B cell (primary cell): ENCODE measurements around the gene RPL41. TPM values are rescaled to one million over a fixed set of nuclear protein-coding genes. Genes with fewer than 3 reads are reported as not detected.

ENCODE experiments used
- ATAC-seq: fragments of 200-7000 bp; cut with Tn5 transposase; one replicate; pipeline ENCODE4 v1.10.0; 2021; ENCODE audit warnings: low read depth, mild to moderate bottlenecking, moderate number of reproducible peaks, moderate library complexity
- CTCF ChIA-PET: fragments of 350-600 bp; sonication (Branson Sonifier 250); formaldehyde crosslinking; loops from one replicate; lab custom pipeline; 2021; ENCODE audit warnings: antibody characterized with exemption, inconsistent platforms; lab: Charles Lee
- POLR2A ChIA-PET: fragments of 350-600 bp; sonication (Branson Sonifier 250); formaldehyde crosslinking; loops from one replicate; lab custom pipeline; 2021; ENCODE audit warnings: antibody characterized with exemption; lab: Charles Lee
- DNase-seq: peaks from one replicate; pipeline ENCODE4 v3.0.0; 2013
- H2AFZ ChIP-seq: 2 replicates; pipeline ENCODE4 v1.6.1; 2012; ENCODE audit warnings: mild to moderate bottlenecking, low read depth, low read length; ENCODE audit not compliant: insufficient read depth, poor library complexity, severe bottlenecking
- H3K27ac ChIP-seq, 2 donors: 1 replicate in 1 of 2; 2 replicates in 1 of 2; pipeline ENCODE4 v1.5.1; 2012 to 2013; ENCODE audit warnings: low read length in 2 of 2, mild to moderate bottlenecking in 2 of 2, moderate library complexity in 1 of 2
- H3K27me3 ChIP-seq, 4 experiments: fragments of 200-600 bp in 1 of 4; sonication (generic) in 1 of 4; replicated peaks in 1 of 4; 1 replicate in 2 of 4; 2 replicates in 2 of 4; pipeline versions ENCODE4 v1.6.1 to v1.7.0; 2013 to 2016; ENCODE audit warnings: low read length in 3 of 4, mild to moderate bottlenecking in 2 of 4, mixed read lengths in 1 of 4, moderate library complexity in 1 of 4; ENCODE audit not compliant: insufficient read depth in 4 of 4, control insufficient read depth in 3 of 4; ENCODE audit errors: control extremely low read depth in 1 of 4
- H3K36me3 ChIP-seq, 2 experiments: replicated peaks in 1 of 2; 1 replicate in 1 of 2; 2 replicates in 1 of 2; pipeline versions ENCODE4 v1.6.1 to v1.7.1; 2013; ENCODE audit warnings: low read length in 1 of 2; ENCODE audit not compliant: insufficient read depth in 2 of 2, control insufficient read depth in 1 of 2; ENCODE audit errors: control extremely low read depth in 1 of 2, extremely low read depth in 1 of 2
- H3K4me1 ChIP-seq, 2 donors: fragments of 200-600 bp in 1 of 2; sonication (generic) in 1 of 2; 1 replicate in 1 of 2; 2 replicates in 1 of 2; pipeline versions ENCODE4 v1.5.1 to v1.6.1; 2013 to 2017; ENCODE audit warnings: low read length in 2 of 2; ENCODE audit not compliant: control insufficient read depth in 2 of 2, insufficient read depth in 2 of 2
- H3K4me2 ChIP-seq: replicated peaks from 2 replicates; pipeline ENCODE3; 2012; ENCODE audit warnings: mild to moderate bottlenecking, low read depth, low read length; ENCODE audit not compliant: poor library complexity, severe bottlenecking
- H3K4me3 ChIP-seq, 5 experiments: fragments of 200-600 bp in 1 of 5; sonication (generic) in 1 of 5; 1 replicate in 3 of 5; 2 replicates in 2 of 5; pipeline versions ENCODE4 v1.5.1 to v1.7.0; 2011 to 2016; ENCODE audit warnings: low read length in 4 of 5, mild to moderate bottlenecking in 4 of 5, low read depth in 2 of 5, control low read depth in 1 of 5, moderate library complexity in 1 of 5; ENCODE audit not compliant: insufficient read depth in 1 of 5; ENCODE audit errors: control extremely low read depth in 1 of 5, extremely low read depth in 1 of 5
- H3K79me2 ChIP-seq: fragments of 200-600 bp; sonication (generic); one replicate; pipeline ENCODE4 v1.6.0; 2016; ENCODE audit warnings: low read length; ENCODE audit not compliant: control insufficient read depth, insufficient read depth
- H3K9ac ChIP-seq: fragments of 200-600 bp; sonication (generic); 2 replicates; pipeline ENCODE4 v1.6.1; 2017; ENCODE audit warnings: mild to moderate bottlenecking, low read length, moderate library complexity
- H3K9me3 ChIP-seq, 3 donors: one replicate each; pipeline versions ENCODE4 v1.6.1 to v1.7.1; 2013; ENCODE audit warnings: low read length in 2 of 3; ENCODE audit not compliant: control insufficient read depth in 2 of 3, insufficient read depth in 1 of 3; ENCODE audit errors: control extremely low read depth in 1 of 3
- H4K20me1 ChIP-seq: 2 replicates; pipeline ENCODE4 v1.6.0; 2012; ENCODE audit warnings: mild to moderate bottlenecking, low read length; ENCODE audit not compliant: insufficient read depth, control insufficient read depth, poor library complexity, severe bottlenecking
- H3K27ac Mint-ChIP-seq: one replicate; pipeline ENCODE4 v1.8.0; 2021; ENCODE audit warnings: mixed read lengths
- H3K27me3 Mint-ChIP-seq: one replicate; pipeline ENCODE4 v1.8.0; 2021; ENCODE audit warnings: mixed read lengths
- H3K4me1 Mint-ChIP-seq: one replicate; pipeline ENCODE4 v1.8.0; 2021; ENCODE audit warnings: mixed read lengths
- H3K4me3 Mint-ChIP-seq: one replicate; pipeline ENCODE4 v1.8.0; 2021; ENCODE audit warnings: mixed read lengths
- H3K9me3 Mint-ChIP-seq: one replicate; pipeline ENCODE4 v1.8.0; 2022; ENCODE audit warnings: mixed read lengths; ENCODE audit not compliant: insufficient read depth
- EZH2 ChIP-seq: IDR thresholded peaks from 2 replicates; pipeline ENCODE4 v1.6.1; 2012; ENCODE audit warnings: borderline replicate concordance, low read depth, mild to moderate bottlenecking, moderate library complexity, low read length; ENCODE audit not compliant: insufficient read depth, poor library complexity, severe bottlenecking
- WGBS: methylation state at CpG from one replicate; pipeline ENCODE4 v1.1.5; 2013; ENCODE audit warnings: missing lambda C conversion rate; ENCODE audit not compliant: insufficient coverage; 5-methylcytosine and 5-hydroxymethylcytosine counted together
- intact Hi-C: fragments of 100-400 bp; cut with micrococcal nuclease; formaldehyde crosslinking; loops from one replicate; pipeline ENCODE4 v1.10.0; 2022
- polyA plus RNA-seq: library from polyadenylated mRNA; depleted of rRNA; stranded (reverse); fragments of >200 nt; gene quantifications from 2 replicates; pipeline ENCODE4 v1.2.3, GENCODE V29; 2012
- total RNA-seq, 2 donors: library from RNA; stranded (reverse); fragments of 120-200 nt in 1 of 2; gene quantifications; 1 replicate in 1 of 2; 2 replicates in 1 of 2; pipeline versions ENCODE4 v1.2.3 to v1.2.4, GENCODE V29; 2013 to 2022
- TF ChIP-seq, protein P1 (sequence below): fragments of 200-600 bp; IDR thresholded peaks from one replicate; pipeline ENCODE4 v1.8.0; 2022; ENCODE audit warnings: antibody characterized with exemption, mild to moderate bottlenecking

The RPL41 gene
- total and polyA plus RNA-seq, 2 donors (not counting 1 experiment from before 2014, with no cell fraction given), result 4,738 to 10,371 TPM

DNA sequence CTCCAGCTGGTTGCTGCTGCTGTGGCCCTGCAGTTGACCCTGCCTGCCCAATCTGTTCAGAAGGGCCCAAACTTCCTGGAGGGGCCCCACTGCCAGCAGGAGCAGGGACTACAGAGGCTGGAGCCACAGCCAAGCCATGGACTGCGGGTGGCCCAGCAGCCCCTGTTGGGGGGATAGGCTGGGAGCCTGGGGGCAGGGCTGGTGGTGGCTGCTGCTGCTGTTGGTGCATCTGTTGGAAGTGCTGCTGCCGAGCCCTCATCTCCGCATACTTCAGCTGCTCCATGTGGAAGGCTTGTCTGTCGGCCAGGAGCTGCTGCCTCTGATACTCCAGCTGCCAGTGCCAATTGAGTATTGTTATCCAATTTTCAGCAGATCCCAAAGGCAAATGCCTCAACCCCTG lies 48.9 kb downstream of the RPL41 start:
- 98% methylated on average over 4 of the region's 4 CpGs for WGBS
- Histone ChIP-seq H3K9me3 (no peaks in the 10 kb centered on the region), H3K9ac (no peak overlapping the region), H3K36me3 (peaks cover 7 to 90% of the 10 kb centered on the region in 2 experiments), H2AFZ (no peak overlapping the region), H3K4me2 (no peak overlapping the region), H3K27me3 (no peaks in the 10 kb centered on the region), H3K4me1 (peaks cover 4 to 10% of the 10 kb centered on the region in 2 donors), H4K20me1 (peaks cover 6% of the 10 kb centered on the region), H3K27ac (no peak overlapping the region), H3K4me3 (no peak overlapping the region), H3K79me2 (peaks cover 2% of the 10 kb centered on the region)
- Mint-ChIP-seq H3K27me3 (no peaks in the 10 kb centered on the region), H3K9me3 (no peaks in the 10 kb centered on the region), H3K4me3 (no peak overlapping the region), H3K4me1 (peaks cover 12% of the 10 kb centered on the region), H3K27ac (no peak overlapping the region)
- intact Hi-C loops, result no loop called here
- POLR2A ChIA-PET, result no interaction called here
- ATAC-seq (no peak), DNase-seq (no peak)
- TF ChIP-seq, protein P1, sequence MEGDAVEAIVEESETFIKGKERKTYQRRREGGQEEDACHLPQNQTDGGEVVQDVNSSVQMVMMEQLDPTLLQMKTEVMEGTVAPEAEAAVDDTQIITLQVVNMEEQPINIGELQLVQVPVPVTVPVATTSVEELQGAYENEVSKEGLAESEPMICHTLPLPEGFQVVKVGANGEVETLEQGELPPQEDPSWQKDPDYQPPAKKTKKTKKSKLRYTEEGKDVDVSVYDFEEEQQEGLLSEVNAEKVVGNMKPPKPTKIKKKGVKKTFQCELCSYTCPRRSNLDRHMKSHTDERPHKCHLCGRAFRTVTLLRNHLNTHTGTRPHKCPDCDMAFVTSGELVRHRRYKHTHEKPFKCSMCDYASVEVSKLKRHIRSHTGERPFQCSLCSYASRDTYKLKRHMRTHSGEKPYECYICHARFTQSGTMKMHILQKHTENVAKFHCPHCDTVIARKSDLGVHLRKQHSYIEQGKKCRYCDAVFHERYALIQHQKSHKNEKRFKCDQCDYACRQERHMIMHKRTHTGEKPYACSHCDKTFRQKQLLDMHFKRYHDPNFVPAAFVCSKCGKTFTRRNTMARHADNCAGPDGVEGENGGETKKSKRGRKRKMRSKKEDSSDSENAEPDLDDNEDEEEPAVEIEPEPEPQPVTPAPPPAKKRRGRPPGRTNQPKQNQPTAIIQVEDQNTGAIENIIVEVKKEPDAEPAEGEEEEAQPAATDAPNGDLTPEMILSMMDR, result no peak
- no peak for TF ChIP-seq EZH2
- CTCF ChIA-PET, result interaction anchor here (0.8 to 1.6 kb wide), 3 partner anchors 9 to 24 kb away, joined by 3 to 6 read pairs (median 3); partner anchors contain the start of gene SMARCC2

Other genes with a start within 250 kb of the RPL41 start
- gene PYM1, start 188.7 kb upstream of the RPL41 start, total RNA-seq, result 38.3 and 39.2 TPM in 2 replicates
- 17.9 and 22.5 TPM in 2 replicates for gene PYM1, start 188.7 kb upstream of the RPL41 start, polyA plus RNA-seq
- 238 and 239 TPM in 2 replicates for gene DGKA, start 185.5 kb upstream of the RPL41 start, total RNA-seq
- gene DGKA, start 185.5 kb upstream of the RPL41 start, polyA plus RNA-seq, result 269 and 302 TPM in 2 replicates
- 0.32 and 0.90 TPM in 2 replicates for gene PMEL, start 150.6 kb upstream of the RPL41 start, total RNA-seq
- gene PMEL, start 150.6 kb upstream of the RPL41 start, polyA plus RNA-seq, result 0.13 and 0.46 TPM in 2 replicates
- 32.7 and 32.8 TPM in 2 replicates for gene CDK2, start 149.8 kb upstream of the RPL41 start, total RNA-seq
- 10.8 and 21.7 TPM in 2 replicates for gene CDK2, start 149.8 kb upstream of the RPL41 start, polyA plus RNA-seq
- 96.1 and 111 TPM in 2 replicates for gene RAB5B, start 142.6 kb upstream of the RPL41 start, total RNA-seq
- 34.9 and 42.1 TPM in 2 replicates for gene RAB5B, start 142.6 kb upstream of the RPL41 start, polyA plus RNA-seq
- gene SUOX, start 119.4 kb upstream of the RPL41 start, total RNA-seq, result 6.3 and 7.5 TPM in 2 replicates
- gene SUOX, start 119.4 kb upstream of the RPL41 start, polyA plus RNA-seq, result 3.1 and 3.4 TPM in 2 replicates
- gene IKZF4, start 95.6 kb upstream of the RPL41 start, total RNA-seq, result 7.6 and 8.9 TPM in 2 replicates
- gene IKZF4, start 95.6 kb upstream of the RPL41 start, polyA plus RNA-seq, result 2.3 and 2.4 TPM in 2 replicates
- 19.4 and 21.0 TPM in 2 replicates for gene RPS26, start 74.7 kb upstream of the RPL41 start, total RNA-seq
- gene RPS26, start 74.7 kb upstream of the RPL41 start, polyA plus RNA-seq, result 549 and 2,188 TPM in 2 replicates
- not detected in 2 replicates for gene ERBB3, start 36.5 kb upstream of the RPL41 start, total RNA-seq
- gene ERBB3, start 36.5 kb upstream of the RPL41 start, polyA plus RNA-seq, result 0.06 and 0.10 TPM in 2 replicates
- 77.3 and 84.6 TPM in 2 replicates for gene PA2G4, start 12.1 kb upstream of the RPL41 start, total RNA-seq
- gene PA2G4, start 12.1 kb upstream of the RPL41 start, polyA plus RNA-seq, result 53.4 and 56.7 TPM in 2 replicates
- gene ZC3H10, start 1.6 kb downstream of the RPL41 start, total RNA-seq, result 21.7 and 25.5 TPM in 2 replicates
- gene ZC3H10, start 1.6 kb downstream of the RPL41 start, polyA plus RNA-seq, result 3.3 and 4.7 TPM in 2 replicates
- gene ESYT1, start 11.6 kb downstream of the RPL41 start, total RNA-seq, result 151 and 154 TPM in 2 replicates
- gene ESYT1, start 11.6 kb downstream of the RPL41 start, polyA plus RNA-seq, result 132 and 162 TPM in 2 replicates
- gene MYL6B, start 36.0 kb downstream of the RPL41 start, total RNA-seq, result 23.7 and 25.7 TPM in 2 replicates
- gene MYL6B, start 36.0 kb downstream of the RPL41 start, polyA plus RNA-seq, result 18.7 and 27.8 TPM in 2 replicates
- 645 and 675 TPM in 2 replicates for gene MYL6, start 41.7 kb downstream of the RPL41 start, total RNA-seq
- 711 and 892 TPM in 2 replicates for gene MYL6, start 41.7 kb downstream of the RPL41 start, polyA plus RNA-seq
- gene SMARCC2, start 72.8 kb downstream of the RPL41 start, total RNA-seq, result 195 and 198 TPM in 2 replicates
- 56.3 and 70.4 TPM in 2 replicates for gene SMARCC2, start 72.8 kb downstream of the RPL41 start, polyA plus RNA-seq
- 129 and 134 TPM in 2 replicates for gene RNF41, start 105.3 kb downstream of the RPL41 start, total RNA-seq
- 107 and 113 TPM in 2 replicates for gene RNF41, start 105.3 kb downstream of the RPL41 start, polyA plus RNA-seq
- gene NABP2, start 107.7 kb downstream of the RPL41 start, total RNA-seq, result 12.4 and 14.9 TPM in 2 replicates
- gene NABP2, start 107.7 kb downstream of the RPL41 start, polyA plus RNA-seq, result 13.1 and 16.1 TPM in 2 replicates
- 0.41 and 0.69 TPM in 2 replicates for gene SLC39A5, start 113.4 kb downstream of the RPL41 start, total RNA-seq
- 0.92 and 0.97 TPM in 2 replicates for gene SLC39A5, start 113.4 kb downstream of the RPL41 start, polyA plus RNA-seq
- gene ANKRD52, start 141.8 kb downstream of the RPL41 start, total RNA-seq, result 46.5 and 54.6 TPM in 2 replicates
- gene ANKRD52, start 141.8 kb downstream of the RPL41 start, polyA plus RNA-seq, result 16.3 and 17.9 TPM in 2 replicates
- gene COQ10A, start 150.3 kb downstream of the RPL41 start, total RNA-seq, result 73.5 and 76.3 TPM in 2 replicates
- 73.6 and 84.5 TPM in 2 replicates for gene COQ10A, start 150.3 kb downstream of the RPL41 start, polyA plus RNA-seq
- 151 and 154 TPM in 2 replicates for gene CS, start 183.7 kb downstream of the RPL41 start, total RNA-seq
- 114 and 157 TPM in 2 replicates for gene CS, start 183.7 kb downstream of the RPL41 start, polyA plus RNA-seq
- 89.0 and 91.2 TPM in 2 replicates for gene CNPY2, start 199.4 kb downstream of the RPL41 start, total RNA-seq
- gene CNPY2, start 199.4 kb downstream of the RPL41 start, polyA plus RNA-seq, result 52.9 and 61.9 TPM in 2 replicates
- 216 and 230 TPM in 2 replicates for gene PAN2, start 217.4 kb downstream of the RPL41 start, total RNA-seq
- gene PAN2, start 217.4 kb downstream of the RPL41 start, polyA plus RNA-seq, result 211 and 266 TPM in 2 replicates
- gene IL23A, start 222.3 kb downstream of the RPL41 start, total RNA-seq, result 18.5 and 20.5 TPM in 2 replicates
- gene IL23A, start 222.3 kb downstream of the RPL41 start, polyA plus RNA-seq, result 24.9 and 32.6 TPM in 2 replicates
- gene STAT2, start 243.5 kb downstream of the RPL41 start, total RNA-seq, result 298 and 309 TPM in 2 replicates
- 252 and 261 TPM in 2 replicates for gene STAT2, start 243.5 kb downstream of the RPL41 start, polyA plus RNA-seq
- gene APOF, start 246.2 kb downstream of the RPL41 start, total RNA-seq, result not detected in 2 replicates
- not detected in 2 replicates for gene APOF, start 246.2 kb downstream of the RPL41 start, polyA plus RNA-seq